ENCODE measurements around the gene MYO15B. TPM values are rescaled to one million over a fixed set of nuclear protein-coding genes. Genes with fewer than 3 reads are reported as not detected.

MYO15B gene
- total and polyA plus RNA-seq, 2 of the 13 experiments (the other 11 are each of a cell fraction or from before 2014, with no cell fraction given) = 2.8 to 8.1 TPM

- POLR2A ChIA-PET = interaction anchor here (1.0 kb wide), 1 partner anchor 28 kb away, joined by 3 read pairs; the partner anchor contains the start of gene SMIM5
- no peaks in the 10 kb centered on the region for H4K20me1 ChIP-seq (ENCODE audit: insufficient read depth, low read length)
- no peaks in the 10 kb centered on the region for H3K9me3 ChIP-seq (ENCODE audit: low read length)
- FAIRE-seq = no peak
- peaks cover 14% of the 10 kb centered on the region for H3K4me1 ChIP-seq (ENCODE audit: insufficient read depth, low read length)
- H3K4me2 ChIP-seq (ENCODE audit: low read depth, low read length) = no peak overlapping the region
- peaks cover 10% of the 10 kb centered on the region for H3K79me2 ChIP-seq (ENCODE audit: insufficient read depth, low read length)
- DNase-seq (ENCODE audit: low spot score) = no peak
- H3K27ac ChIP-seq (ENCODE audit: extremely low read length, insufficient read depth, low read length) = no peak overlapping the region
- H2AFZ ChIP-seq (ENCODE audit: low read length) = no peak overlapping the region
- H3K36me3 ChIP-seq (replicated peaks in 1 of 2; ENCODE audit: control insufficient read depth in 1 of 2, insufficient read depth in 2 of 2, low read length in 2 of 2) = peaks cover 17 to 31% of the 10 kb centered on the region in 2 experiments
- BruUV-seq (replicated peaks) = no TSS peak
- intact Hi-C loops (cut with micrococcal nuclease; ENCODE audit: unreplicated experiment) = no loop called here
- ATAC-seq = no peak
- TF ChIP-seq ZNF407 (CRISPR knock-in tag; IDR thresholded peaks at IDR 0.05; ENCODE audit: not compliant biosample characterization) (no peak), NR1H2 (CRISPR knock-in tag; IDR thresholded peaks at IDR 0.05; ENCODE audit: borderline replicate concordance, low read depth) (no peak), BRD4 (CRISPR knock-in tag; IDR thresholded peaks at IDR 0.05) (no peak)
- H3K27me3 ChIP-seq (ENCODE audit: control insufficient read depth in 1 of 2, insufficient read depth in 2 of 2, low read length in 2 of 2) = no peaks in the 10 kb centered on the region; a peak in 1 of 5 replicates
- no peak overlapping the region for H3K9ac ChIP-seq (ENCODE audit: insufficient read depth, low read depth, low read length)
- 95% methylated on average over 4 of the region's 4 CpGs for WGBS (ENCODE audit: low lambda C conversion rate)
- in situ Hi-C loops (cut with HindIII; ENCODE audit: extremely low pct_ligation_motif_present, low pct_unique_long_range_greater_than_20kb) = no loop called here
- H3K4me3 ChIP-seq (replicated peaks in 1 of 3; ENCODE audit: insufficient read depth in 1 of 3, low read depth in 2 of 3, low read length in 3 of 3) = no peak overlapping the region
- CTCF ChIA-PET (ENCODE audit: low intra/inter-chr PET ratio, low total read pairs) = no interaction called here
Observed at GRCh38 chr17:75661531-75661930, 73.9 kb downstream of the MYO15B start.

Measured in HepG2 (cell line).